HT-29 (cell line): ENCODE measurements around the gene SMIM7. TPM values are rescaled to one million over a fixed set of nuclear protein-coding genes. Genes with fewer than 3 reads are reported as not detected.
"Not testable (repeated sequence)": the region's sequence is repeated elsewhere in the genome, so short reads cannot be mapped to it uniquely, and the experiment has no call there.

Experiments
- DNase-seq: peaks from one replicate; pipeline ENCODE4 v3.0.0-alpha.2; 2015; ENCODE audit warnings: low spot score
- total RNA-seq: library from RNA; depleted of rRNA; stranded (reverse); fragments of >200 nt; shearing (Covaris generic); gene quantifications from 2 replicates; pipeline ENCODE4 v1.2.3, GENCODE V29; 2014; rRNA removed

The SMIM7 gene
- 32.7 and 33.9 TPM in 2 replicates for total RNA-seq

DNA sequence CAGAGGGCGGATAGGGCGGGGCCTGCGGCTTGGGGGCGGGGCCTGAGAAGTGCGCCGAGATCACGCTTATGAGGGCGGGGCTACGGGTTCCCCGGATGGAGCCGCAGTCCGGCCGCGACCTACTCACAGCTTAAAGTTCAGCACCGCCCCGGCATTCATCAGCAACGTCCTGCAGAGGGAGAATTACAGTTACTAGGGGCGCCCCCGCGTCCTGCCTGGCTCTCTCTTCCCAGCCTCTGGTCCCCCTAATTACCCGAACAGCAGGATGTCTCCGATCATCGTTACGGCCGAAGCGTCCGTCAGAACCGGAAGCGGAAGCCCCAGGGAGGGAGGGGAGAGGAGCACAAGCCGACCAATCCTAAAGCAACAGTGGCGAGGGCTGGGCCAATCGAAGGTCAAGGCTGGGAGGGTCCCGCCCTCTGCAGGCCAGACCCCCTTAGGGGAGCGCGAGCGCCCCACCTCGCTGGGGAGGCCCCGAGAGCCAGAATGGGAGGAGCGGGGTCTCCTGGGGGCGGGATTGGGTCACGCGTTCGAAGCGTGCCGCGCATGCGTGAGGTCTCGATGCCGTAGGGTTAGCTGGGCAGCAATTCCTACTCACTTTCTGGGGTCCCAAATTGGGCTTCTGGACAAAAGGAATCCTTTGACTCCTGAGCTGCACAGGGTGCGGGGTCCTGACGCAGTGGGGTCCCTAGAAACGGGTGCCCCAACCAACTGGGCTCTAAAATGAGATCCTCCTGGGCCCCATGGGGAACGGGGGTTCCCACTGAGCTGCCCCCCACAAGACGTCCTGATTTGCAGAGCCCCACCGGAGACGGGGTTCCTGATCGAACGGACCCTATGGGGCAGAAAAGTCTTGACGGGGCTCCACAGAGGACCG is at the start of gene SMIM7:
Gene SMIM7 (minus strand): TSS at position 313 of the 877 bp plus-strand sequence. CDS start 34 bp downstream, at position 279.
- peak; percentile 94 for DNase-seq

DNA sequence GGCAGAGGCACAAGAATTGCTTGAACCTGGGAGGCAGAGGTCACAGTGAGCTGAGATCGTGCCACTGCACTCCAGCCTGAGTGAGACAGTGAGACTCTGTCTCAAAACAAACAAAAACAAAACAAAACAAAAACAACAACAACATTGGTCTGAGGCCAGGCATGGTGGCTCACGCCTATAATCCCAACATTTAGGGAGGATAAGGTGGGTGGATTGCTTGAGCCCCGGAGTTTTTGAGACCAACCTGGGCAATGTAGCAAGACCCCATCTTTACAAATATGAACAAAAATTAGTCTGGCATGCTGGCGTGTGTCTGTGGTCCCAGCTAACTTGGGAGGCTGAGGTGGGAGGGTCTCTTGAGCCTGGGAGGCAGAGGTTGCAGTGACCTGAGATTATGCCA is 43.7 kb upstream of the SMIM7 start:
- DNase-seq = no peak

DNA sequence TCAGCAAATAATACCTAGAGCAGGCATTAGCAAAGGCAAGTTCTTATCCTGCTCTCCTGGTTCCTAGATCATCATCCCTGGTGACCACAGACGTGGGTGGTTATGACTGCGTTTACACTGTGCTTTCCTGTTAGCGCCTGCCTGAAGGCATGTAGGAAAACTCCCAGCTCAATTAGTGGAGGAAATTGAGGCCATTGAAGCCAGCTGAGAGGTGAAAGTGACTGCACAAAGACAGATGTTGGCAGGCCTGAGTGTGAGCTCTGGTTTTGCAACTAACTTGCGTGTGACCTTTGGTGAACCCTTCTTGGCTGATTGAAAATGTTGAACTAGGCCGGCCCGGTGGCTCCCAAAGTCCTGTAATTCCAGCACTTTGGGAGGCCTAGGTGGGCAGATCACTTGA is 42.2 kb upstream of the SMIM7 start:
- no peak for DNase-seq

DNA sequence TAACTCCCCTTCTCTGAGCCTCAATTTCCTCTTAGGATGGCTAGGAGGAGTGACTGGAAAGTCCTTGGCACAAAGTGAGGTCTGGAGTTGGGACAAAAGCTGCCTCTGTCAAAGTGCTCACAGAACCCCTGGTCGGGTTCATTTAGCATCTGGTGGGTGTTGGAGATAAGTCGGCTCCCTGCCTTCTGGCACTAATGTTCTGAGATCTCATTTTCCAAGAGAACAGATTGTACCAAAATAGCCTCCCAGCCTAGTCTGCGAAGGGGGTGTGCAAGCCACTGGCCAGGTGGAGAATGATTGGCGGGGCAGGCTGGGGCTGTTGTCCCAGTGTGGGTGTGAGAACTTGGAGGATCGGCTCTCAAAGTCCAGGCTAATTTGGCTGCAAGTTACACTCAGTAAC is 39.0 kb upstream of the SMIM7 start:
- no peak for DNase-seq

DNA sequence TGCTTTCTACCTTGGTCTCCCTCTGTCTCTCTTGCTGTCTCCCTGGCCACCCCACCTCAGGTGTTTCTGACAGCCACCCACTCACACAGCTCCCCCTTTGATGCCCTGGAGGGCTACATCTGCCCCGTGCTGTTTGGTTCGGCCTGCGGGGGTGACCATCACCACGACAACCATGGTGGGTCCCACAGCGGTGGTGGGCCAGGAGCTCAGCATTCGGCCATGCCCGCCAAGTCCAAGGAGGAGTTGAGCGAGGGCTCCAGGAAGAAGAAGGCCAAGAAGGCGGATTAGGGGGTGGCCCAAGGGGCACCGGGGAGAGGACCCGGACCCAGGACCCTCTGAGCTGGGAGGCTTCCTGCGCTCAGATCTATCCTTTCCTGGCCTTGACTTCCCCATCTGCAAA is 28.1 kb upstream of the SMIM7 start:
- no peak for DNase-seq

DNA sequence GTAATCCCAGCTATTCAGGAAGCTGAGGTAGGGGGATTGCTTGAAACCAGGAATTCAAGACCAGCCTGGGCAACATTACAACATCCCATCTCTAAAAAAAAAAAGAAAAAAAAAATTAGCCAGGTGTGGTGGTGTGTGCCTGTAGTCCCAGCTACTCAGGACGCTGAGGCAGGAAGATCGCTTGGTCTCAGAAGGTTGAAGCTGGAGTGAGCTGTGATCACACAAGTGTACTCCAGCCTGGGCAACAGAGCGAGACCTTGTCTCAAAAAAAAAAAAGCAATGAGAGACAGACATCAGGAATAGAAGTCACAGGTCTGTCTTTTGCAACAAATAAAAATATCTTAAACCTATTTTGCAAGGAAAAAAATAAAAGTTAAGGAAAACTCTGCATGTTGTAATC is 24.3 kb upstream of the SMIM7 start:
- DNase-seq = no peak

DNA sequence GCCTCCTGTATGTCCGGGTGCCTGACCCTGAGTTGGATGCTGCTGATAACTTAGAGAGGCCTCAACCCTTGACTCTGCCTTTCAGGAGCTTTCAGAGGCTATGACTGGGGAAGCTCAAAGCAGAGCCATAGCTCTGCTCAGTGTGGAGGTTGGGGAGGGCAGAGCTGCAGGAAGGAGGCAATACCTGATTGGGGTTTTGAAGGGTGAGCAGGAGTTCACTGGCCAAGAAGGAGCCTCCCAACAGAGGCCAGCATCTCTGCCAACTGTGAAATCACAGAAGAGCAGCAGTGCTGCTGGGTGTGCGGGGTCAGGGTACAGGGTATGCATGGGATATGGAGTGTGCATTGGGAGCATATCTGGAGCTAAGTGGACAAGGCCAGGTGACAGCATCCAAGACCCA is 22.6 kb upstream of the SMIM7 start:
- no peak for DNase-seq

DNA sequence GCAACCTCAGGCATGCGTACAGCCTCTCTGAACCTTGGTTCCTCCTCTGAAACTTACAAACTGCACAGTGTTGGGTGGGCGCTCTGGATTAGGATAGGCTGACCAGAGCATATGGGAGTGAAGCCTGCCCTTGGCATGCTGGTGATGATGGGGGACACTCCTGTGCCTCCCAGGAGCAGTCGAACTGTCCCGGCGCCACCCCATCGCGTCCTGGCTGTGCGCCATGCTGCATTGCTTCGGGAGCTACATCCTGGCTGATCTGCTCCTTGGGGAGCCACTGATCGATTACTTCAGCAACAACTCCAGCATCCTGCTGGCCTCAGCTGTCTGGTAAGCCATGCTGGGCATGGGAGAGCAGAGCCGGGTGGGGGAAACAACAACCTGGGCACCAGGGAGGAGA is 19.9 kb upstream of the SMIM7 start:
- no peak for DNase-seq

DNA sequence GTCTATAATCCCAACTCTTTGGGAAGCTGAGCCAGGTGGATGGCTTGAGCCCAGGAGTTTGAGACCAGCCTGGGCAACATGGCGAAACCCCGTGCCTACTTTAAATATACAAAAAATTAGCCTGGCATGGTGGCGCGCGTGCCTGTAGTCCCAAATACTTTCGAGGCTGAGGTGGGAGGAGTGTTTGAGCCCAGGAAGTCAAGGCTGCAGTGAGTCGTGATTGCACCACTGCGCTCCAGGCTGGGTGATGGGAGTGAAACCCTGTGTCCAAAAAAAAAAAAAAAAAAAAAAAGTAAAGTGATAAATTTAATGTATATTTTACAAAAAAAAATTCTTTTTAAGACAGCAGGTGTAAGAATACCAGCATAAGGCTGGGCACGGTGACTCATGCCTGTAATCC is 18.6 kb upstream of the SMIM7 start:
- DNase-seq = no peak

DNA sequence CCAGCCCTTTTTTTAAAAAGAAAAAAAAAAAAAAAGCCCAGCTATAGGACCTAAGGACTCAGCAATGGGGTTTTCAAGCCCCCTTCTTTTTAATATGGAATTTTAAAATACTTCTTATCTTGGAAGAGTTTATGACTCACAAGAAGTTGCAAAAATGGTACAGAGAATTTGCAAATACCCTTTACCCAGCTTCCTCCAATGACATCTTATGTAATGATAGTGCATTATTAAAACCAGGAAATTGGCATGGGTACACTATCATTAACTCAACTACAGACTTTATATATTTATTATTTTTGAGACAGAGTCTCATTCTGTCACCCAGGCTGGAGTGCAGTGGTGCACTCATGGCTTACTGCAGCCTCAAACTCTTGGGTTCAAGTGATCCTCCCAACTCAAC is 17.1 kb upstream of the SMIM7 start:
- DNase-seq = no peak

DNA sequence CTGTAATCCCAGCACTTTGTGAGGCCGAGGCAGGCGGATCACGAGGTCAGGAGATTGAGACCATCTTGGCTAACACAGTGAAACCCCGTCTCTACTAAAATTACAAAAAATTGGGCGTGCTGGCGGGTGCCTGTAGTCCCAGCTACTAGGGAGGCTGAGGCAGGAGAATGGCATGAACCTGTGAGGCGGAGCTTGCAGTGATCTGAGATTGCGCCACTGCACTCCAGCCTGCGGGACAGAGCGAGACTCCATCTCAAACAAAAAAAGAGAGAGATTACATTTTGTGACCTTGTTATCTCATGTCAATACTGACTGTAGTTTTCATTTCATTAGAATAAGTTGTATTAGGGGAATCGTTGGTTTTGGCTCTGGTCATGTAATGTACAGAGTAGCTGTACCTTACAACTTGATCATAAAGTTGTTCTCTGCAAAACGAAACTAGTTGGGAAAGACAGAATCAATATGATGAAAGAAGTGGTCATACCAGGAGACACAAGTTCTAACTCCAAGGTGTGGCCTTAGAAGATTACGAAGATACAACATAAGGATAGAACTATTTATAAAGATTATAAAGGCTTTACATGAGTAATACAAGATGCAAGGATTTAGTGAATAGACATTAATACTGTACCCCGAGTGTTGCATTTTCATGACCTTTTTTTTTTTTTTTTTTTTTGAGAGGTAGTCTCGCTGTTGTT is 16.3 kb upstream of the SMIM7 start:
- DNase-seq = no peak

DNA sequence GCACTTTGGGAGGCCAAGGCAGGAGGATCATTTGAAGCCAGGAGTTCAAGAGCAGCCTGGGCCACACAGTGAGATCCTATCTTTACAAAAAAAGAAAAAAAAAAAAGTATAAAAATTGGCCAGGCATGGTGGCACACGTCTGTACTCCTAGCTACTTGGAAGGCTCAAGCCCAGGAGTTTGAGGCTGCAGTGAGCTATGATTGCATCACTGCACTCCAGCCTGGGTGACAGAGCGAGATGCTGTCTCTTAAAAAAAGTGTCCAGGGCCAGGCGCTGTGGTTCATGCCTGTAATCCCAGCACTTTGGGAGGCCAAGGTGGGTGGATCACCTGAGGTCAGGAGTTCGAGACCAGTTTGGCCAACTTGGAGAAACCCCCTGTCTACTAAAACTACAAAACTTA is 13.9 kb upstream of the SMIM7 start:
- not testable (repeated sequence) for DNase-seq

DNA sequence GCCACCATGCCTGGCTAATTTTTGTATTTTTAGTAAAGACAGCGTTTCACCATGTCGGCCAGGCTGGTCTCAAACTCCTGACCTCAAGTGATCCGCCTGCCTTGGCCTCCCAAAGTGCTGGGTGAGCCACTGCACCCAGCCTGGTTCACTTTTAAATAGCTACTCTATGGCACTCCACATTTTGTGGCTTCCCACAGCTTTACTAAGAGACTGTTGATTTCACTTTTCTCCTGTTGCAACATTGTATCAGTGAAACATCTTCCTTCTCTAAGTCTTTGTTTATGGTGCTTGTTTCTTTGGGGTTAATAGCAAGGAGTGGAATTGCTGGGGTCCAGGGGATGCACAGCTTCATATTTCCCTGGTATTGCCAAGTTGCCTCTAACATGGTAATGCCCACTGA is 13.3 kb upstream of the SMIM7 start:
- no peak for DNase-seq

DNA sequence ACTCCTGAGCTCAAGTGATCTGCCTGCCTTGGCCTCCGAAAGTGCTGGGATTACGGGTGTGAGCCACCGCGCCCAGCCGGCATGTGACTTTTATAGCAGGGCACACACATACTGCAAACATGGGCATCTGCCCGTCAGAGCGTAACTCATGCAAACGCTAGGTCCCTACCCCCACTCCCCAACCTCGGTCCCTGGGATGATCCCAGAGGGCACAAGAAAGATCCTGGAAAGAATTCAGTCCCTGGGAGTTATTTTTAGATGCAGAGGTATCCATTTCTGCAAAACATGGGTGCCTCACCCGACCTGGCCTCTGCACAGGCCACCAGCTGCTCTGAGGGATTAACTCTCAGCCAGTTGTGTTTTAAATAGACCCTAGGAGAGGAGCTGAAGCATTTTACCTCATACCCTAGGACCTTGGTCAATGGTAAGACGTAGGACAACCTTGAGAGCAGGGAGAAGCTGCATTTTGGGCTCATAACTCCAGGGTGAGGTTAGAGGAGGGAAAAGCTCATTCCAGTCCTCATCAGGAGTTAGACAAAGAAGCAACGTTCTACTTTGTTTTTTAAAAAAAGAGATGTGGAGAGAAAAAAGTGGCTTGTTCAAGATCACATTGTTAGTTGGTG is 11.8 kb upstream of the SMIM7 start:
- no peak for DNase-seq

DNA sequence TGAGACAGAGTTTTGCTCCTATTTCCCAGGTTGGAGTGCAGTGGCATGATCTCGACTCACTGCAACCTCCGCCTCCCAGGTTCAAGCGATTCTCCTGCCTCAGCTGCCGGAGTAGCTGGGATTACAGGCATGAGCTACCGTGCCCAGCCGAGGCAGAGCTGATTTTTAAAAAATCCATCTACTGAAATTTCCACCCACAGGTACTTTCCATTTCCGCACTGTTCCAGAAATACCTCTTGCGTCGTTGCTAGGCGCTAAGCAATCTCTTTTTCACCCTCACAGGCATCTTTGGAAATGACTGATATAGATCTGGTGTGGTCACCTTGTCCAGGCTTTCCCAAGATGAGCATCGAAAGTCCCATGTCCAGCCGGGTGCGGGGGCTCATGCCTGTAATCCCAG is 10.3 kb upstream of the SMIM7 start:
- no peak for DNase-seq

DNA sequence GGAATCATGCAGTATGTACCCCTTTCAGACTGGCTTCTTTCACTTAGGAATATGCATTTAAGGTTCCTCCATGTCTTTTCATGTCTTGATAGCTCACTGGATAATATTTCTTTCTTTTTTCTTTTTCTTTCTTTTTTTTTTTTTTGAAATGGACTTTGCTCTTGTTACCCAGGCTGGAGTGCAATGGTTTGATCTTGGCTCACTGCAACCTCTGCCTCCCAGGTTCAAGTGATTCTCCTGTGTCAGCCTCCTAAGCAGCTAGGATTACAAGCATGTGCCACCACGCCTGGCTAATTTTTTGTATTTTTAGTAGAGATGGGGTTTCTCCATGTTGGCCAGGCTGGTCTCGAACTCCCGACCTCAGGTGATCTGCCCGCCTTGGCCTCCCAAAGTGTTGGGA is 8.8 kb upstream of the SMIM7 start:
- not testable (repeated sequence) for DNase-seq

DNA sequence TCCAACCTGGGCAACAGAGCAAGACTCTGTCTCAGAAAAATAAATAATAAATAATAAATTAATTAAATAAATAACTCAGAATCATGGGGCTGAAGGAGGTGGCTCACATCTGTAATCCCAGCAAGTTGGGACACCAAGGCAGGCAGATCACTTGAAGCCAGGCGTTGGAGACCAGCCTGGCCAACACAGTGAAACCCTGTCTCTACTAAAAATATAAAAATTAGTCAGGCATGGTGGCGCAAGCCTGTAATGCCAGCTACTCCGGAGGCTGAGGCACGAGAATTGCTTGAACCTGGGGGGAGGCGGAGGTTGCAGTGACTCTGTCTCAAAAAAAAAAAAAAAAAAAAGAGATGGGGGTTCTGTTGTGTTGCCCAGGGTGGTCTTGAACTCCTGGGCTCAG is 8.2 kb upstream of the SMIM7 start:
- DNase-seq = no peak

DNA sequence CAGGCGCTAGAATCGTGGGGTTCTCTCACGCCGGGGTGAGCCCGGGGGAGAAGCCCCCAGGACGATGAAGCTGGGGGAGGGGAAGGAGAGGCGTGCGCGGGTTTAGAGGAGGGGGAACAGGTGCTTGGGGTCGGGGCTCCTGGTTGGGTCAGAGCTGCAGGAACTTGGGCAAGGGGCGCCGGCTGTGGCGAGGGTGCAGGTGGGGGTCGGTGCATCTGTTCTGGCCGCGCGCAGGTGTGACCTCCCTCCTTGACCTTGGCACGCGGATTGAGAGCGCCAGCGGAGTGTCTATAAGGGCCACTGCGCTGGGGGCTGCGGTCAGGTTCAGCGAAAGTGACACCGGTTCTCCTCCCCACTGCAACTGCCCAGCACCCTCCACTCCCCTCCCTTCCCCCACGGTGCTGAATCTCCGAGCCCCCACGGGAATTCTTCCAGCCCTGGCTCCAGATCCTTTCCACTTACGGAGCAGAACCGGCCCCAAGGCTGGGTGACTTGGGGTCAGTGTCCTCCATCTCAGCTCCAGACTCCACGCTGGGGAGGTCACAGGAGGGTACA is 1.6 kb upstream of the SMIM7 start:
- no peak for DNase-seq

DNA sequence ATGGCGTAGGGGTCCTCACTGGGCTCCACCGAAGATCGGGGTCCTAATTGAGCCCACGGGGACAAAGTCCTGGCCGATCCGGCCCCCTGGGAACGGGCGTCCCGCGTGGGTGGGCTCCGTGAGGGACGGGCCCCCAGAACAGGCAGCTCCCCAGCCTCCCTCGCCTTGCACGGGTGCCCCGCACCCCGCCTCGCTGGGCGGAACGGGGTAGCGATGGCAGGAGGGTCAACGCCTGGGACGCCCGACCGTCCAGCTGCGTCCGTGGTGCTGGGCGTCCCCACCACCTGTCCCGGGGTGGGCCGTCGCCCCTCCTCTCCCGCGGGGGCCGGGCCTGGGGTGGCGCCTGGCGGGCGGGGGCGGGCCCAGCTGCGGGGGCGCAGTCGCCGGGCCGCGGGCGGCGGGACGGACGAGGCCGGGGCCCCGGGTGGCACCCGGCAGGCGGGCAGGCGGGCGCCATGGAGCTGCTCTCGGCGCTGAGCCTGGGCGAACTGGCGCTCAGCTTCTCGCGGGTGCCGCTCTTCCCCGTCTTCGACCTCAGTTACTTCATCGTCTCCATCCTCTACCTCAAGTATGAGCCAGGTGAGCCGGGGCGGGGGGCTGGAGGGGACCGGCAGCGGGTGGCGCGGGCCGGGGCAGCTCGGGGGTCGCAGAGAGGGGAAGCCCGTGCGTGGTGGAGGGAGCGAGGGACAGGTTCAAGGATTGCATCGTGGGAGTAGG is 977 bp upstream of the SMIM7 start, which contains the start of gene TMEM38A:
Gene TMEM38A (plus strand): TSS at position 377 of the 717 bp plus-strand sequence. CDS start 79 bp downstream, at position 456.
- peak; percentile 51 for DNase-seq

DNA sequence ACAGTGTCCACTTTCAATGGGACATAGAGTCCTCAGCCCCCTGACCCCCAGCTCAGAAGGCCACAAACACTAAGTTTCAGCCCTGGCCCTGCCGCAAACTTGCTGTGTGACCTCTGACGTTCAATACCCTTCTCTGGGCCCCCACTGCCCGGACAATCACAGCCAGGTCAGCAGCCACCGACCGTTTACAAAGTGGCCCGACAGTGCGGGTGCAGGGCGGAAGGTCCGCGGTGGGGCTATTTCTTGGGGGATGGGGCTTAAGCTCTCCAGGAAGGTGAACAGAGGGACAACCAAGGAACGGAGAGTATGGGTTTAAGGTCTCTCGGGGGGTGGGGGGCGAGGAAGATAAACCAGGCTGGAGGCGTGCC is 496 bp downstream of the SMIM7 start:
- no peak for DNase-seq

DNA sequence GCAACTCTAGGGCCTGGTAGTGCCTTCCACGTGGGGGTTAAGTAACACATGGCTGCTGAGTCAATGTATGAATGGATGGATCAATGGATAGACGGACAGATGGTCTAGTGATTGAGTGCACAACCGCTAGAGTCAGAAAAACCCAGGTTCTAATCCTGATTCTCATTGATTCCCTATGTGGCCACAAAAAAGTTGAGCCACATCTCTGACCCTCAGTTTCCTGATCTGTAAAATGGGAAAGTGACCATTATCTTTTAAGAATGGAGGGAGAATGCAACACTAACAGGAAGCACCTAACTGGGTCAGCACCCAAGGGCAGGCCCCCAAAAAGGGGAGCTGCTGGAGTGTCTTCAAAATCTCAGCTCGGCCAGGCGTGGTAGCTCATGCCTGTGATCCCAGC is 2.6 kb downstream of the SMIM7 start:
- DNase-seq = no peak

DNA sequence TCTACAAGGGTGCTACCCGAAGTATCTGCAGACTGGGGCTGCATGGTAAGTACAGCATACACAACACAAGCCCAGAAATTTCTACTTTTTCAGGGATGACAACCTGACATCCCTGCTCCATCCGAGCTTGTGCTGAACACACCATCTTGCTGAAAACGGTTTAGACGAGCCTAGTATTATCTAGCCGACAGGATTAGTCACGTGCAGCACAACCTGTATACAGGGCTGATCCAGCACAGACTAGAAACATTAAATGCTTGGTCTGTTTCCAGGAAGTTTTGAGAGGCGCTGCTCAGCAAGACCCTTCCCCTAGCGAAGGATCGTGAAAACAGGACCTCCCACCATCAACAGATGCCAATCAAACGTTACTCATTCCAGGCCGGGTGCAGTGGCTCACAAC is 4.2 kb downstream of the SMIM7 start:
- DNase-seq = no peak
